ENCODE results near the gene MLYCD.

DNA sequence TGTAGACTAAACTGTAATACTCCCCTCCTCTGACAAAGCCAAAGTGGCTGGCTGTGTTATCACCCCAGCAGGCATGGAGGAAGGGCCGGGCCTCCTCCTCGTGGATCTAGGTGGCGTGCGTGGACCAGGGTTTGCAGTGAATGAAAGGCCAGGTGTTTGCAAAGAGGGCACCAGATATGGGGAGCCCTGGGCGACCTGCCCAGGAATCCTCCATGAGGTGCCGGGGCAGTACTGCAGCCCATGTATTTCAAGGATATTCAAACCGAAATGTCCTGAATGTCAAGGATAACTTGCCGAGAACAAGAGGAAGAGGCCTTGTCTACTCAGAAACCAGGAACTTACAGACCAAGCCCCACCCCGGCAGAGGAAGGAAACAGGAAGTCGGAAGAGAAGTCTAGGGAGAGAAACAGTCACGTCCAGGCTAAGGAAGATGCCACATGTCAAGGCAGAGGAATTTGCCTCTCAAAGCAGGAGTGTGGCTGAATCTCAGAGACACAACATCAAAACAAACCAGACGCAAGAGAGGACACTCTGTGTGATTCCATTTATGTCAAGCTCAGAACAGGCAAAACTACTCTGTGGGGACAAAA lies 40.4 kb downstream of the MLYCD start:
- TF ChIP-seq, protein P1, sequence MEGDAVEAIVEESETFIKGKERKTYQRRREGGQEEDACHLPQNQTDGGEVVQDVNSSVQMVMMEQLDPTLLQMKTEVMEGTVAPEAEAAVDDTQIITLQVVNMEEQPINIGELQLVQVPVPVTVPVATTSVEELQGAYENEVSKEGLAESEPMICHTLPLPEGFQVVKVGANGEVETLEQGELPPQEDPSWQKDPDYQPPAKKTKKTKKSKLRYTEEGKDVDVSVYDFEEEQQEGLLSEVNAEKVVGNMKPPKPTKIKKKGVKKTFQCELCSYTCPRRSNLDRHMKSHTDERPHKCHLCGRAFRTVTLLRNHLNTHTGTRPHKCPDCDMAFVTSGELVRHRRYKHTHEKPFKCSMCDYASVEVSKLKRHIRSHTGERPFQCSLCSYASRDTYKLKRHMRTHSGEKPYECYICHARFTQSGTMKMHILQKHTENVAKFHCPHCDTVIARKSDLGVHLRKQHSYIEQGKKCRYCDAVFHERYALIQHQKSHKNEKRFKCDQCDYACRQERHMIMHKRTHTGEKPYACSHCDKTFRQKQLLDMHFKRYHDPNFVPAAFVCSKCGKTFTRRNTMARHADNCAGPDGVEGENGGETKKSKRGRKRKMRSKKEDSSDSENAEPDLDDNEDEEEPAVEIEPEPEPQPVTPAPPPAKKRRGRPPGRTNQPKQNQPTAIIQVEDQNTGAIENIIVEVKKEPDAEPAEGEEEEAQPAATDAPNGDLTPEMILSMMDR (IDR thresholded peaks at IDR 0.05; ENCODE audit: insufficient read depth, low read depth, low read length): no peak
- no peak for TF ChIP-seq EZH2 (IDR thresholded peaks at IDR 0.05; ENCODE audit: insufficient read depth, low read length)

All from astrocyte (in vitro differentiated cells and primary cell).